ENCODE results near the gene TNFRSF4.

Gene TNFRSF4

GRCh38 chr1:1204998-1205768 is 8.8 kb downstream of the TNFRSF4 start:
- Mint-ChIP-seq H3K27ac (peak overlapping the region; percentile 62), H3K4me1 (peaks cover 22% of the 10 kb centered on the region), H3K27me3 (no peaks in the 10 kb centered on the region)

GRCh38 chr1:1204425-1204920 is 9.5 kb downstream of the TNFRSF4 start:
- no peaks in the 10 kb centered on the region for H3K9me3 Mint-ChIP-seq
- H3K4me1 Mint-ChIP-seq = peaks cover 19% of the 10 kb centered on the region
- no peaks in the 10 kb centered on the region for H3K36me3 Mint-ChIP-seq
- no peak overlapping the region for H3K27ac Mint-ChIP-seq
- peak overlapping the region; percentile 36 for H3K4me3 Mint-ChIP-seq
- no peaks in the 10 kb centered on the region for H3K27me3 Mint-ChIP-seq

More at GRCh38 chr1:1204998-1205768, 8.8 kb downstream of the TNFRSF4 start:
- no peaks in the 10 kb centered on the region for H3K9me3 Mint-ChIP-seq
- no peaks in the 10 kb centered on the region for H3K36me3 Mint-ChIP-seq
- peak overlapping the region; percentile 77 for H3K4me3 Mint-ChIP-seq

- H3K4me3 Mint-ChIP-seq = no peak overlapping the region
- H3K27me3 Mint-ChIP-seq = no peaks in the 10 kb centered on the region
- H3K36me3 Mint-ChIP-seq = no peaks in the 10 kb centered on the region
- no peaks in the 10 kb centered on the region for H3K9me3 Mint-ChIP-seq
- peak overlapping the region; percentile 41 for H3K27ac Mint-ChIP-seq
- H3K4me1 Mint-ChIP-seq = peaks cover 16% of the 10 kb centered on the region
Observed at GRCh38 chr1:1203561-1204424, 10.2 kb downstream of the TNFRSF4 start.

GRCh38 chr1:1202831-1203560 is 11.0 kb downstream of the TNFRSF4 start:
- Mint-ChIP-seq H3K27ac (no peak overlapping the region), H3K4me1 (peaks cover 9% of the 10 kb centered on the region), H3K4me3 (no peak overlapping the region), H3K27me3 (no peaks in the 10 kb centered on the region), H3K9me3 (no peaks in the 10 kb centered on the region), H3K36me3 (no peaks in the 10 kb centered on the region)

- Mint-ChIP-seq H3K4me3 (peak overlapping the region; percentile 72), H3K27ac (no peak overlapping the region), H3K27me3 (no peaks in the 10 kb centered on the region)
Observed at GRCh38 chr1:1200876-1201810, 12.8 kb downstream of the TNFRSF4 start.

GRCh38 chr1:1199961-1200875 is 13.7 kb downstream of the TNFRSF4 start:
- H3K36me3 Mint-ChIP-seq = peaks cover under 1% of the 10 kb centered on the region
- H3K27ac Mint-ChIP-seq = peak overlapping the region; percentile 86
- no peaks in the 10 kb centered on the region for H3K27me3 Mint-ChIP-seq
- H3K4me3 Mint-ChIP-seq = peak overlapping the region; percentile 72
- H3K9me3 Mint-ChIP-seq = no peaks in the 10 kb centered on the region
- H3K4me1 Mint-ChIP-seq = peaks cover 6% of the 10 kb centered on the region

More at GRCh38 chr1:1200876-1201810, 12.8 kb downstream of the TNFRSF4 start:
- H3K36me3 Mint-ChIP-seq = no peaks in the 10 kb centered on the region
- peaks cover 6% of the 10 kb centered on the region for H3K4me1 Mint-ChIP-seq
- H3K9me3 Mint-ChIP-seq = no peaks in the 10 kb centered on the region

- H3K36me3 Mint-ChIP-seq = peaks cover 2% of the 10 kb centered on the region
- peak overlapping the region; percentile 60 for H3K4me3 Mint-ChIP-seq
- no peaks in the 10 kb centered on the region for H3K27me3 Mint-ChIP-seq
- no peaks in the 10 kb centered on the region for H3K9me3 Mint-ChIP-seq
- H3K27ac Mint-ChIP-seq = peak overlapping the region; percentile 62
- peaks cover 6% of the 10 kb centered on the region for H3K4me1 Mint-ChIP-seq
Observed at GRCh38 chr1:1199141-1199960, 14.6 kb downstream of the TNFRSF4 start.

- Mint-ChIP-seq H3K27me3 (no peaks in the 10 kb centered on the region), H3K4me1 (peaks cover 6% of the 10 kb centered on the region), H3K9me3 (no peaks in the 10 kb centered on the region), H3K4me3 (no peak overlapping the region), H3K27ac (peak overlapping the region; percentile 35), H3K36me3 (peaks cover 2% of the 10 kb centered on the region)
Observed at GRCh38 chr1:1198423-1199140, 15.4 kb downstream of the TNFRSF4 start.

- Mint-ChIP-seq H3K27me3 (no peaks in the 10 kb centered on the region), H3K27ac (no peak overlapping the region), H3K4me3 (no peak overlapping the region), H3K9me3 (no peaks in the 10 kb centered on the region), H3K4me1 (peaks cover 6% of the 10 kb centered on the region), H3K36me3 (peaks cover 2% of the 10 kb centered on the region)
Observed at GRCh38 chr1:1197551-1198422, 16.2 kb downstream of the TNFRSF4 start.

- Mint-ChIP-seq H3K27me3 (no peaks in the 10 kb centered on the region), H3K36me3 (peaks cover 2% of the 10 kb centered on the region), H3K9me3 (no peaks in the 10 kb centered on the region), H3K4me3 (no peak overlapping the region), H3K4me1 (peaks cover 6% of the 10 kb centered on the region), H3K27ac (no peak overlapping the region)
Observed at GRCh38 chr1:1197188-1197500, 16.8 kb downstream of the TNFRSF4 start.

- Mint-ChIP-seq H3K27me3 (no peaks in the 10 kb centered on the region), H3K9me3 (no peaks in the 10 kb centered on the region), H3K36me3 (peaks cover 2% of the 10 kb centered on the region), H3K4me3 (no peak overlapping the region), H3K27ac (peak overlapping the region; percentile 57), H3K4me1 (peaks cover 6% of the 10 kb centered on the region)
Observed at GRCh38 chr1:1196431-1197187, 17.3 kb downstream of the TNFRSF4 start.
